Measurements from ENCODE around the gene SOX5.

SOX5 gene

GRCh38 chr12:23707270-23707669 lies 242.2 kb downstream of the SOX5 start:
- intact Hi-C loops (cut with DNase I): no loop called here
- no peak for DNase-seq

- no peak for DNase-seq
- intact Hi-C loops (cut with DNase I): no loop called here
These were observed 244.2 kb downstream of the SOX5 start for GRCh38 chr12:23704992-23705943.

- no peak for DNase-seq
- intact Hi-C loops (cut with DNase I): no loop called here
These were observed 246.4 kb downstream of the SOX5 start for GRCh38 chr12:23703051-23703450.

GRCh38 chr12:23699031-23699430 lies 250.4 kb downstream of the SOX5 start:
- DNase-seq: no peak
- intact Hi-C loops (cut with DNase I): no loop called here

GRCh38 chr12:23694920-23695319 lies 254.6 kb downstream of the SOX5 start:
- DNase-seq: no peak
- intact Hi-C loops (cut with DNase I): no loop called here

- no peak for DNase-seq
- intact Hi-C loops (cut with DNase I): no loop called here
These were observed 255.2 kb downstream of the SOX5 start for GRCh38 chr12:23694307-23694706.

- no peak for DNase-seq
- intact Hi-C loops (cut with DNase I): no loop called here
These were observed 261.5 kb downstream of the SOX5 start for GRCh38 chr12:23687947-23688346.

- intact Hi-C loops (cut with DNase I): no loop called here
- DNase-seq: no peak
These were observed 263.4 kb downstream of the SOX5 start for GRCh38 chr12:23686095-23686494.

- intact Hi-C loops (cut with DNase I): no loop called here
- no peak for DNase-seq
These were observed 265.3 kb downstream of the SOX5 start for GRCh38 chr12:23684121-23684520.

GRCh38 chr12:23681237-23681636 lies 268.2 kb downstream of the SOX5 start:
- no peak for DNase-seq
- intact Hi-C loops (cut with DNase I): no loop called here

GRCh38 chr12:23674064-23674463 lies 275.4 kb downstream of the SOX5 start:
- intact Hi-C loops (cut with DNase I): no loop called here
- DNase-seq: no peak

- DNase-seq: no peak
- intact Hi-C loops (cut with DNase I): no loop called here
These were observed 277.6 kb downstream of the SOX5 start for GRCh38 chr12:23671881-23672280.

- intact Hi-C loops (cut with DNase I): no loop called here
- no peak for DNase-seq
These were observed 278.8 kb downstream of the SOX5 start for GRCh38 chr12:23670684-23671083.

- intact Hi-C loops (cut with DNase I): no loop called here
These were observed 279.8 kb downstream of the SOX5 start for GRCh38 chr12:23669691-23670090.

GRCh38 chr12:23666866-23667265 lies 282.6 kb downstream of the SOX5 start:
- DNase-seq: no peak
- intact Hi-C loops (cut with DNase I): no loop called here

More at GRCh38 chr12:23669691-23670090, 279.8 kb downstream of the SOX5 start:
- DNase-seq: no peak

- no peak for DNase-seq
These were observed 286.5 kb downstream of the SOX5 start for GRCh38 chr12:23662966-23663365.

GRCh38 chr12:23659131-23659530 lies 290.3 kb downstream of the SOX5 start:
- no peak for DNase-seq
- intact Hi-C loops (cut with DNase I): no loop called here

More at GRCh38 chr12:23662966-23663365, 286.5 kb downstream of the SOX5 start:
- intact Hi-C loops (cut with DNase I): no loop called here

- intact Hi-C loops (cut with DNase I): no loop called here
- DNase-seq: no peak
These were observed 291.9 kb downstream of the SOX5 start for GRCh38 chr12:23657598-23657997.

- intact Hi-C loops (cut with DNase I): no loop called here
- DNase-seq: no peak
These were observed 293.6 kb downstream of the SOX5 start for GRCh38 chr12:23655884-23656283.

GRCh38 chr12:23655112-23655511 lies 294.4 kb downstream of the SOX5 start:
- intact Hi-C loops (cut with DNase I): no loop called here
- no peak for DNase-seq

- intact Hi-C loops (cut with DNase I): no loop called here
- DNase-seq: no peak
These were observed 300.9 kb downstream of the SOX5 start for GRCh38 chr12:23648546-23648945.

- DNase-seq: no peak
- intact Hi-C loops (cut with DNase I): no loop called here
These were observed 308.7 kb downstream of the SOX5 start for GRCh38 chr12:23640754-23641153.

Measured in posterior cingulate gyrus (tissue), 11 donors.